A549 (cell line): ENCODE measurements around the gene GRXCR2. TPM values are rescaled to one million over a fixed set of nuclear protein-coding genes. Genes with fewer than 3 reads are reported as not detected.

Experiments
- ATAC-seq, 2 experiments: fragments of 200-7000 bp in 1 of 2; fragments of >200 bp in 1 of 2; cut with Nextera tagmentation in 1 of 2; cut with Tn5 transposase in 1 of 2; 3 replicates each; pipeline versions ENCODE4 v1.8.0 to v1.9.1; 2018 to 2020; ENCODE audit warnings: mild to moderate bottlenecking in 1 of 2, moderate library complexity in 1 of 2
- CTCF ChIA-PET: fragments of 300-600 bp; sonication (Branson Sonifier 250); formaldehyde crosslinking; extraction: SDS; loops from one replicate; lab custom pipeline; 2021; ENCODE audit warnings: antibody characterized with exemption, inconsistent platforms; lab: Yijun Ruan, JAX
- POLR2A ChIA-PET: fragments of 350-600 bp; formaldehyde crosslinking; extraction: SDS; loops from one replicate; lab custom pipeline; 2021; ENCODE audit warnings: antibody characterized with exemption, inconsistent platforms; lab: Yijun Ruan, JAX
- DNase-seq, 2 experiments: peaks; one replicate each; pipeline versions ENCODE4 v3.0.0 to v3.0.0-alpha.2; 2011 to 2016; ENCODE audit warnings: low read depth in 1 of 2, low spot score in 1 of 2
- FAIRE-seq: peaks from 2 replicates; lab custom pipeline; 2011; peaks lifted over from hg19 to GRCh38; lab: Jason Lieb, UNC
- H3K27ac ChIP-seq, 2 experiments: fragments of >200 bp; sonication (Bioruptor Twin); formaldehyde crosslinking; 3 replicates each; pipeline ENCODE4 v1.5.1; 2016 to 2017
- H3K4me1 ChIP-seq: fragments of >200 bp; sonication (Bioruptor Twin); formaldehyde crosslinking; 3 replicates; pipeline ENCODE4 v1.6.1; 2016
- H3K4me2 ChIP-seq: fragments of >200 bp; sonication (Bioruptor Twin); formaldehyde crosslinking; 3 replicates; pipeline ENCODE4 v1.6.1; 2016
- H3K4me3 ChIP-seq: fragments of >200 bp; sonication (Bioruptor Twin); formaldehyde crosslinking; 3 replicates; pipeline ENCODE4 v1.5.1; 2016
- H3K9me3 ChIP-seq: fragments of >200 bp; sonication (Bioruptor Twin); formaldehyde crosslinking; 3 replicates; pipeline ENCODE4 v1.6.1; 2016
- BCL3 ChIP-seq: fragments of >200 bp; sonication (Bioruptor Twin); formaldehyde crosslinking; IDR thresholded peaks from 3 replicates; pipeline ENCODE4 v1.6.1; 2016
- CHD2 ChIP-seq: fragments of 150-350 bp; IDR thresholded peaks from 2 replicates; pipeline ENCODE4 v1.6.1; 2014; ENCODE audit warnings: low read length; ENCODE audit not compliant: partially characterized antibody
- CHD4 ChIP-seq: fragments of 200-600 bp; sonication (generic); IDR thresholded peaks from 2 replicates; pipeline ENCODE4 v1.6.1; 2016; ENCODE audit warnings: antibody characterized with exemption, mild to moderate bottlenecking, borderline replicate concordance
- CTCF ChIP-seq: fragments of >200 bp; sonication (Bioruptor Twin); formaldehyde crosslinking; IDR thresholded peaks from 3 replicates; pipeline ENCODE4 v1.5.1; 2016
- FOSB ChIP-seq: fragments of 250-450 bp; sonication (Bioruptor Pico); IDR thresholded peaks from 2 replicates; pipeline ENCODE4 v1.5.0; 2020; ENCODE audit warnings: mild to moderate bottlenecking, moderate library complexity
- FOSL2 ChIP-seq, 2 experiments: fragments of 450-650 bp in 1 of 2; fragments of >200 bp in 1 of 2; sonication (Bioruptor Twin) in 1 of 2; formaldehyde crosslinking; IDR thresholded peaks; 2 replicates each; pipeline versions ENCODE4 v1.5.0 to v1.6.1; 2016 to 2020; ENCODE audit warnings: mild to moderate bottlenecking in 1 of 2, moderate library complexity in 1 of 2
- GATA3 ChIP-seq: IDR thresholded peaks from 2 replicates; pipeline ENCODE4 v1.6.1; 2012; ENCODE audit warnings: borderline replicate concordance
- HES2 ChIP-seq: fragments of >200 bp; sonication (Bioruptor Twin); formaldehyde crosslinking; IDR thresholded peaks from 2 replicates; pipeline ENCODE4 v1.6.1; 2016
- HEYL ChIP-seq: fragments of 250-450 bp; sonication (Bioruptor Pico); IDR thresholded peaks from 2 replicates; pipeline ENCODE4 v1.8.0; 2021; ENCODE audit warnings: mild to moderate bottlenecking, moderate library complexity
- HOXB5 ChIP-seq: fragments of 250-450 bp; sonication (Bioruptor Pico); IDR thresholded peaks from 2 replicates; pipeline ENCODE4 v1.5.0; 2020; ENCODE audit warnings: mild to moderate bottlenecking, moderate library complexity
- JUNB ChIP-seq: fragments of >200 bp; sonication (Bioruptor Twin); formaldehyde crosslinking; IDR thresholded peaks from 2 replicates; pipeline ENCODE4 v1.6.1; 2016
- KDM5A ChIP-seq: fragments of 200-600 bp; sonication (generic); IDR thresholded peaks from 2 replicates; pipeline ENCODE4 v1.6.1; 2016; ENCODE audit warnings: antibody characterized with exemption, mild to moderate bottlenecking
- MAFK ChIP-seq: fragments of 450-650 bp; IDR thresholded peaks from 2 replicates; pipeline ENCODE4 v1.6.1; 2014; ENCODE audit not compliant: partially characterized antibody
- MAX ChIP-seq: IDR thresholded peaks from 2 replicates; pipeline ENCODE4 v1.6.1; 2012
- NR3C1 ChIP-seq: fragments of >200 bp; sonication (Bioruptor Twin); formaldehyde crosslinking; IDR thresholded peaks from 3 replicates; pipeline ENCODE4 v1.6.1; 2017
- POLR2A ChIP-seq: IDR thresholded peaks from 2 replicates; pipeline ENCODE4 v1.6.1; 2012; ENCODE audit warnings: mild to moderate bottlenecking, low read length
- RAD21 ChIP-seq, 2 experiments: fragments of >200 bp in 1 of 2; sonication (Bioruptor Twin) in 1 of 2; formaldehyde crosslinking in 1 of 2; IDR thresholded peaks in 1 of 2; conservative IDR thresholded peaks in 1 of 2; 2 replicates in 1 of 2; 3 replicates in 1 of 2; pipeline ENCODE4 v1.6.1; 2012 to 2018; ENCODE audit warnings: inconsistent platforms in 1 of 2
- RARB ChIP-seq: fragments of 250-450 bp; sonication (Bioruptor Pico); IDR thresholded peaks from 2 replicates; pipeline ENCODE4 v1.8.0; 2021; ENCODE audit warnings: mild to moderate bottlenecking, moderate library complexity
- SMC3 ChIP-seq: fragments of >200 bp; sonication (Bioruptor Twin); formaldehyde crosslinking; IDR thresholded peaks from 3 replicates; pipeline ENCODE4 v1.6.1; 2018; ENCODE audit warnings: inconsistent platforms
- USF2 ChIP-seq: fragments of 450-650 bp; IDR thresholded peaks from 2 replicates; pipeline ENCODE4 v1.6.1; 2014; ENCODE audit warnings: antibody characterized with exemption
- ZFP36 ChIP-seq: fragments of 450-650 bp; IDR thresholded peaks from 2 replicates; pipeline ENCODE4 v1.6.1; 2014; ENCODE audit warnings: borderline replicate concordance; ENCODE audit not compliant: partially characterized antibody
- ZNF302 ChIP-seq: fragments of 250-450 bp; sonication (Bioruptor Pico); IDR thresholded peaks from 2 replicates; pipeline ENCODE4 v1.9.0; 2021; ENCODE audit warnings: inconsistent platforms, mild to moderate bottlenecking, moderate library complexity
- ZSCAN20 ChIP-seq: fragments of 250-450 bp; sonication (Bioruptor Pico); IDR thresholded peaks from 2 replicates; pipeline ENCODE4 v1.8.0; 2022; ENCODE audit warnings: mild to moderate bottlenecking, moderate library complexity
- WGBS: methylation state at CpG from one replicate; pipeline ENCODE4 v1.1.6; 2017; ENCODE audit errors: missing lambda C conversion rate; 5-methylcytosine and 5-hydroxymethylcytosine counted together
- polyA plus RNA-seq, 4 experiments: library from polyadenylated mRNA; depleted of rRNA in 3 of 4; stranded (reverse); fragments of >200 nt; fragmentation: RNase III in 1 of 4; extraction: RNeasy Plus Mini Kit Qiagen cat#74134 plus additional on column Dnase treatment in 1 of 4; gene quantifications; 2 replicates in 3 of 4; 3 replicates in 1 of 4; pipeline ENCODE4 v1.2.3, GENCODE V29; 2011 to 2017

Gene GRXCR2
- polyA plus RNA-seq, 2 of the 4 experiments (the other 2 are of a cell fraction): 0.05 TPM; not detected in 1

GRCh38 chr5:145854651-145855258 is 18.1 kb downstream of the GRXCR2 start:
- Histone ChIP-seq H3K4me2 (peak overlapping the region; percentile 44), H3K27ac (peak overlapping the region; percentile 34 to 74; a peak in 4 of 6 replicates), H3K4me3 (no peak overlapping the region), H3K9me3 (no peaks in the 10 kb centered on the region), H3K4me1 (peaks cover 15% of the 10 kb centered on the region)
- FAIRE-seq (peak; percentile 76), DNase-seq (peak; percentile 42 to 70), ATAC-seq (peak; percentile 84 to 97)
- TF ChIP-seq FOSL2 (IDR thresholded peaks at IDR 0.05) (no peak; the same call in 1 of the 2 replicates), FOSL2 (CRISPR knock-in tag; IDR thresholded peaks at IDR 0.05) (peak; percentile 70), FOSB (CRISPR knock-in tag) (no peak), MAX (0 out of 2 replicates have a peak, but pooled peaks have one; percentile 27)
- ChIA-PET CTCF (interaction anchor here (1.2 to 2.5 kb wide), 7 partner anchors 12 to 194 kb away, joined by 3 to 9 read pairs (median 3); no protein-coding TSS in a partner anchor), POLR2A (interaction anchor here (1.8 kb wide), 1 partner anchor 20 kb away, joined by 5 read pairs; the partner anchor contains the start of gene PRELID2)
- 35% methylated on average over 2 of the region's 2 CpGs for WGBS

GRCh38 chr5:145853781-145854376 is 18.9 kb downstream of the GRXCR2 start:
- ChIA-PET POLR2A (interaction anchor here (1.8 kb wide), 1 partner anchor 19 kb away, joined by 5 read pairs; the partner anchor contains the start of gene PRELID2), CTCF (interaction anchor here (1.0 to 2.5 kb wide), 4 partner anchors 27 to 173 kb away, joined by 3 to 9 read pairs (median 3); no protein-coding TSS in a partner anchor)
- Histone ChIP-seq H3K27ac (no peak overlapping the region), H3K9me3 (no peaks in the 10 kb centered on the region), H3K4me1 (peaks cover 18% of the 10 kb centered on the region), H3K4me2 (no peak overlapping the region; the same call in 2 of the 3 replicates), H3K4me3 (no peak overlapping the region)
- TF ChIP-seq GATA3: no peak
- no peak for TF ChIP-seq CTCF
- TF ChIP-seq NR3C1: no peak
- no peak for TF ChIP-seq ZFP36
- no peak for TF ChIP-seq CHD4
- TF ChIP-seq HEYL (CRISPR knock-in tag): no peak
- no peak for TF ChIP-seq MAFK
- no peak for TF ChIP-seq SMC3
- no peak for TF ChIP-seq ZSCAN20 (CRISPR knock-in tag)
- TF ChIP-seq ZNF302 (CRISPR knock-in tag): no peak
- no peak for DNase-seq
- no peak for FAIRE-seq
- WGBS: 93% methylated on average over 3 of the region's 3 CpGs
- ATAC-seq: no peak

- DNase-seq (no peak), ATAC-seq (no peak), FAIRE-seq (no peak)
- TF ChIP-seq RARB (CRISPR knock-in tag) (no peak), USF2 (no peak), CHD2 (no peak), POLR2A (no peak), RAD21 (conservative IDR thresholded peaks at IDR 0.05 in 1 of 2, IDR thresholded peaks at IDR 0.05 in 1 of 2) (no peak), HES2 (no peak), KDM5A (no peak), ZFP36 (no peak), JUNB (no peak), HOXB5 (CRISPR knock-in tag) (no peak), CTCF (no peak), BCL3 (no peak)
- H3K4me1 ChIP-seq: peaks cover 18% of the 10 kb centered on the region
- WGBS: 57% methylated on average over 3 of the region's 3 CpGs
- H3K9me3 ChIP-seq: no peaks in the 10 kb centered on the region
- no peak overlapping the region for H3K4me2 ChIP-seq
- no peak overlapping the region for H3K27ac ChIP-seq
- H3K4me3 ChIP-seq: no peak overlapping the region
- ChIA-PET CTCF (interaction anchor here (1.0 to 1.2 kb wide), 2 partner anchors 17 to 26 kb away, joined by 3 read pairs; no protein-coding TSS in a partner anchor), POLR2A (no interaction called here)
Observed at GRCh38 chr5:145852990-145853389, 19.8 kb downstream of the GRXCR2 start.
